GM12891 (cell line): ENCODE measurements around the gene CFAP47.
"Not testable (repeated sequence)": the region's sequence is repeated elsewhere in the genome, so short reads cannot be mapped to it uniquely, and the experiment has no call there.

ENCODE experiments used
- DNase-seq: peaks from one replicate; pipeline ENCODE4 v3.0.0; 2011; ENCODE audit warnings: low spot score; ENCODE audit not compliant: insufficient read length
- FAIRE-seq: peaks from 2 replicates; lab custom pipeline; 2011; peaks lifted over from hg19 to GRCh38; lab: Jason Lieb, UNC
- PAX5 ChIP-seq: IDR thresholded peaks from 2 replicates; pipeline ENCODE4 v1.6.1; 2011; ENCODE audit warnings: low read length, moderate library complexity, mild to moderate bottlenecking; ENCODE audit not compliant: insufficient read depth, severe bottlenecking
- POLR2A ChIP-seq: IDR thresholded peaks from 2 replicates; pipeline ENCODE4 v1.6.1; 2011; ENCODE audit warnings: low read depth, low read length, control low read depth
- POLR2AphosphoS5 ChIP-seq: IDR thresholded peaks from 2 replicates; pipeline ENCODE4 v1.6.1; 2011; ENCODE audit warnings: low read depth, low read length, control low read depth
- POU2F2 ChIP-seq: IDR thresholded peaks from 2 replicates; pipeline ENCODE4 v1.6.1; 2011; ENCODE audit warnings: low read depth, mild to moderate bottlenecking, control low read depth, low read length, moderate library complexity
- SPI1 ChIP-seq: IDR thresholded peaks from 2 replicates; pipeline ENCODE4 v1.6.1; 2011; ENCODE audit warnings: low read depth, low read length, control low read depth
- TAF1 ChIP-seq: IDR thresholded peaks from 2 replicates; pipeline ENCODE4 v1.6.1; 2011; ENCODE audit warnings: low read depth, low read length, control low read depth

CFAP47 gene

GRCh38 chrX:36062778-36063177 lies 143.2 kb downstream of the CFAP47 start:
- TF ChIP-seq TAF1, result no peak
- no peak for TF ChIP-seq POLR2A
- no peak for TF ChIP-seq POLR2AphosphoS5
- TF ChIP-seq PAX5, result no peak
- no peak for TF ChIP-seq POU2F2
- TF ChIP-seq SPI1, result no peak
- no peak for DNase-seq
- no peak for FAIRE-seq

- TF ChIP-seq PAX5 (no peak), TAF1 (no peak), POU2F2 (no peak), POLR2A (no peak)
- FAIRE-seq (no peak), DNase-seq (no peak)
Observed at GRCh38 chrX:36071061-36071460, 151.5 kb downstream of the CFAP47 start.

GRCh38 chrX:36075009-36075408 lies 155.5 kb downstream of the CFAP47 start:
- DNase-seq, FAIRE-seq: not testable (repeated sequence)

GRCh38 chrX:36083256-36083655 lies 163.7 kb downstream of the CFAP47 start:
- DNase-seq, result no peak
- TF ChIP-seq TAF1 (no peak), POLR2A (no peak), POU2F2 (no peak), SPI1 (no peak), POLR2AphosphoS5 (no peak), PAX5 (no peak)
- FAIRE-seq, result no peak

- FAIRE-seq (no peak), DNase-seq (no peak)
- TF ChIP-seq POU2F2 (no peak), SPI1 (no peak), PAX5 (no peak), TAF1 (no peak), POLR2A (no peak), POLR2AphosphoS5 (no peak)
Observed at GRCh38 chrX:36087366-36087765, 167.8 kb downstream of the CFAP47 start.

- FAIRE-seq, DNase-seq: not testable (repeated sequence)
Observed at GRCh38 chrX:36088939-36089338, 169.4 kb downstream of the CFAP47 start.

- no peak for FAIRE-seq
- no peak for DNase-seq
- no peak for TF ChIP-seq PAX5
- TF ChIP-seq POU2F2, result no peak
- TF ChIP-seq POLR2AphosphoS5, result no peak
- no peak for TF ChIP-seq TAF1
- TF ChIP-seq SPI1, result no peak
- TF ChIP-seq POLR2A, result no peak
Observed at GRCh38 chrX:36102425-36102824, 182.9 kb downstream of the CFAP47 start.

- TF ChIP-seq SPI1, result no peak
- no peak for TF ChIP-seq POLR2A
- no peak for TF ChIP-seq POU2F2
- TF ChIP-seq PAX5, result no peak
- no peak for TF ChIP-seq TAF1
- no peak for TF ChIP-seq POLR2AphosphoS5
- no peak for DNase-seq
- FAIRE-seq, result no peak
Observed at GRCh38 chrX:36116222-36116621, 196.7 kb downstream of the CFAP47 start.

GRCh38 chrX:36159254-36159653 lies 239.7 kb downstream of the CFAP47 start:
- DNase-seq (no peak), FAIRE-seq (no peak)
- TF ChIP-seq POLR2A, result no peak

DNA sequence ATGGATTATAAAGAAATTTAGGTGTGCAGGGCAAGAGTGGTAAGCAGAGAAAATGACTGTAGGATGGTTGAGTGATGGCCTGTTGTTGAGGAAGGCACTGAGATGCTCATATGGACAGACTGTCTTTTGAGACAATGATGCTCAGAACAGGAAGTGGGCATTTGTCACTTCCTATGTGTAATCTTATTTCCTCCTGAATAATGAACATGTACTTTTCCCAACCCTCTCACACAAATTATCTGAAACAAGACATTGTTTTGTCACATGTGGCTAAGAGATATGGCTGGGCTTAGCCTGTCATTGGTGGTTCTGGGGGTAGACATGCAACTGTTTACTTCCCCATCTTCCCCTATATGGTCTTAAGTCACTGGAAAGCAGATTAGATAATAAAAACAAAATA lies 240.5 kb downstream of the CFAP47 start:
- FAIRE-seq (no peak), DNase-seq (no peak)
- TF ChIP-seq POLR2A (no peak), PAX5 (no peak), TAF1 (no peak), SPI1 (no peak), POU2F2 (no peak)

- TF ChIP-seq PAX5 (no peak), POU2F2 (no peak), POLR2A (no peak), TAF1 (no peak), SPI1 (no peak), POLR2AphosphoS5 (no peak)
- DNase-seq (no peak), FAIRE-seq (no peak)
Observed at GRCh38 chrX:36198575-36198974, 279.0 kb downstream of the CFAP47 start.

- TF ChIP-seq POLR2AphosphoS5 (no peak), SPI1 (no peak), POU2F2 (no peak), TAF1 (no peak), POLR2A (no peak), PAX5 (no peak)
- no peak for DNase-seq
- no peak for FAIRE-seq
Observed at GRCh38 chrX:36199928-36200327, 280.4 kb downstream of the CFAP47 start.
